Uterus (tissue), 4 donors: Measurements from ENCODE around the gene EIF2B1. TPM values are rescaled to one million over a fixed set of nuclear protein-coding genes. Genes with fewer than 3 reads are reported as not detected.

ENCODE experiments used
- DNase-seq, 2 donors: peaks; one replicate each; pipeline ENCODE4 v3.0.0-alpha.2; 2019 to 2020
- H3K27ac ChIP-seq, 2 donors: fragments of 200-600 bp; sonication (generic); 1 replicate in 1 of 2; 2 replicates in 1 of 2; pipeline ENCODE4 v1.5.1; 2016 to 2018
- H3K27me3 ChIP-seq, 2 donors: fragments of 200-600 bp; sonication (generic); one replicate each; pipeline ENCODE4 v1.5.1; 2018 to 2019; ENCODE audit warnings: control low read depth in 1 of 2
- H3K36me3 ChIP-seq, 2 donors: fragments of 200-600 bp; sonication (generic); one replicate each; pipeline ENCODE4 v1.5.1; 2019; ENCODE audit warnings: control low read depth in 1 of 2
- H3K4me1 ChIP-seq, 2 donors: fragments of 200-600 bp; sonication (generic); one replicate each; pipeline ENCODE4 v1.5.1; 2018 to 2019; ENCODE audit warnings: control low read depth in 1 of 2
- H3K4me3 ChIP-seq, 2 donors: fragments of 200-600 bp; sonication (generic); 1 replicate in 1 of 2; 2 replicates in 1 of 2; pipeline ENCODE4 v1.5.1; 2018 to 2019; ENCODE audit warnings: mild to moderate bottlenecking in 1 of 2
- H3K9me3 ChIP-seq, 2 donors: fragments of 200-600 bp; sonication (generic); one replicate each; pipeline ENCODE4 v1.5.1; 2019; ENCODE audit warnings: control low read depth in 1 of 2
- CTCF ChIP-seq, 4 experiments: fragments of 200-600 bp in 2 of 4; fragments of 450-650 bp in 2 of 4; sonication (generic) in 2 of 4; IDR thresholded peaks; one replicate each; pipeline ENCODE4 v1.5.1; 2016 to 2019; ENCODE audit warnings: antibody characterized with exemption in 4 of 4, mild to moderate bottlenecking in 2 of 4, moderate library complexity in 1 of 4
- POLR2A ChIP-seq, 2 donors: fragments of 450-650 bp; IDR thresholded peaks; one replicate each; pipeline ENCODE4 v1.6.1; 2016; ENCODE audit warnings: antibody characterized with exemption in 2 of 2, mild to moderate bottlenecking in 1 of 2, moderate library complexity in 1 of 2
- intact Hi-C: fragments of 100-400 bp; cut with DNase I; formaldehyde crosslinking; loops from one replicate; pipeline ENCODE4 v1.15.1; 2023; ENCODE audit warnings: low total_unique reads
- total RNA-seq, 4 donors: library from RNA; depleted of rRNA in 3 of 4; stranded (reverse); fragments of >200 nt in 3 of 4; gene quantifications; one replicate each; pipeline versions ENCODE4 v1.1.0 to v1.2.4, GENCODE V29; 2014 to 2023
- donor health status: DM: yes; HTN: yes; CAD: no.

Gene EIF2B1
- total RNA-seq, 4 donors from 2014 or later = 35.1 to 114 (median 66.7) TPM

- TF ChIP-seq POLR2A (IDR thresholded peaks at IDR 0.05) (no peak), CTCF (IDR thresholded peaks at IDR 0.05) (no peak)
- intact Hi-C loops = no loop called here
- Histone ChIP-seq H3K4me1 (no peaks in the 10 kb centered on the region), H3K27ac (no peak overlapping the region), H3K9me3 (no peaks in the 10 kb centered on the region), H3K36me3 (no peaks in the 10 kb centered on the region), H3K4me3 (no peak overlapping the region), H3K27me3 (no peaks in the 10 kb centered on the region)
- DNase-seq = no peak
Observed at GRCh38 chr12:123656392-123656791, 22.9 kb upstream of the EIF2B1 start.

GRCh38 chr12:123655420-123655819, 21.9 kb upstream of the EIF2B1 start:
- Histone ChIP-seq H3K4me3 (no peak overlapping the region), H3K9me3 (no peaks in the 10 kb centered on the region), H3K27ac (no peak overlapping the region), H3K27me3 (no peaks in the 10 kb centered on the region), H3K4me1 (no peaks in the 10 kb centered on the region), H3K36me3 (no peaks in the 10 kb centered on the region)
- intact Hi-C loops = no loop called here
- TF ChIP-seq CTCF (IDR thresholded peaks at IDR 0.05) (no peak), POLR2A (IDR thresholded peaks at IDR 0.05) (no peak)
- DNase-seq = no peak

- no peaks in the 10 kb centered on the region for H3K36me3 ChIP-seq
- H3K9me3 ChIP-seq = no peaks in the 10 kb centered on the region
Observed at GRCh38 chr12:123654129-123654701, 20.7 kb upstream of the EIF2B1 start.

GRCh38 chr12:123648401-123648800, 14.9 kb upstream of the EIF2B1 start:
- DNase-seq = no peak
- H3K9me3 ChIP-seq = no peaks in the 10 kb centered on the region
- TF ChIP-seq POLR2A (IDR thresholded peaks at IDR 0.05) (no peak), CTCF (IDR thresholded peaks at IDR 0.05) (no peak)
- no peaks in the 10 kb centered on the region for H3K27me3 ChIP-seq
- intact Hi-C loops = no loop called here
- H3K36me3 ChIP-seq = no peaks in the 10 kb centered on the region
- no peak overlapping the region for H3K4me3 ChIP-seq
- no peaks in the 10 kb centered on the region for H3K4me1 ChIP-seq
- H3K27ac ChIP-seq = no peak overlapping the region

More at GRCh38 chr12:123654129-123654701, 20.7 kb upstream of the EIF2B1 start:
- no peaks in the 10 kb centered on the region for H3K27me3 ChIP-seq
- intact Hi-C loops = no loop called here
- no peaks in the 10 kb centered on the region for H3K4me1 ChIP-seq
- H3K27ac ChIP-seq = no peak overlapping the region
- TF ChIP-seq POLR2A (IDR thresholded peaks at IDR 0.05) (no peak), CTCF (IDR thresholded peaks at IDR 0.05) (no peak)
- DNase-seq = no peak
- H3K4me3 ChIP-seq = no peak overlapping the region

GRCh38 chr12:123645878-123646277, 12.4 kb upstream of the EIF2B1 start:
- no peak for DNase-seq
- Histone ChIP-seq H3K4me3 (no peak overlapping the region), H3K27ac (no peak overlapping the region), H3K36me3 (no peaks in the 10 kb centered on the region), H3K4me1 (no peaks in the 10 kb centered on the region), H3K27me3 (no peaks in the 10 kb centered on the region), H3K9me3 (no peaks in the 10 kb centered on the region)
- no peak for TF ChIP-seq CTCF (IDR thresholded peaks at IDR 0.05)
- no peak for TF ChIP-seq POLR2A (IDR thresholded peaks at IDR 0.05)
- intact Hi-C loops = no loop called here
